Measurements from ENCODE around the gene BSG. TPM values are rescaled to one million over a fixed set of nuclear protein-coding genes. Genes with fewer than 3 reads are reported as not detected.
A peak's percentile ranks its signal among the peaks of the same experiment; 100 is the strongest.
"Not testable (repeated sequence)": the region's sequence is repeated elsewhere in the genome, so short reads cannot be mapped to it uniquely, and the experiment has no call there.

BSG gene
- total RNA-seq, 8 experiments from 2014 or later = 219 to 1,638 (median 407) TPM

DNA sequence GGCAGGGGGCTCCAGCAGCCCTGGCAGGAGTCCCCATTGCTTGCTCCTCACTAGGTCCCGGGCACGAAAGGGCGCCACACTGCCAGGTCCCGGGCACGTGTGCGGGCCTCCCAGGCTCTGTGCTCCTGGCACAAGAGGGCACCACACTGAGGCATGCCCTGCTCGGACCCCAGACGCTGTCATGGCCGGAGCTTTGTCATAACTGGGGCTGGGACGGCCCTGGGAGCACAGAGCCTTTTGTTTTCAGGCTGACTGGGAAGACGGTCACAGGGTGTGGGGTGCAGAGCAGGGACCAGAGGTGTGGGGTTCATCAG lies 7.4 kb downstream of the BSG start:
- Histone ChIP-seq H3K4me1 (replicated peaks in 1 of 2) (peaks cover 8 to 13% of the 10 kb centered on the region in 2 donors), H3K27ac (no peak overlapping the region), H3K4me3 (no peak overlapping the region)
- WGBS, 10 experiments = 100% methylated on average over 3 of the region's 11 CpGs; no CpG with 5 or more reads in 9 of the 10 experiments
- in situ Hi-C loops (cut with MboI; ENCODE audit: low pct_unique_long_range_greater_than_20kb in 2 of 9, low sequenced_read_pairs in 9 of 9, unreplicated experiment in 9 of 9) = loop anchor here in 2 of 9 experiments (25.0 kb wide), 1 partner anchor 158 kb away; no protein-coding TSS in a partner anchor
- ATAC-seq (replicated peaks in 6 of 8) = no peak

DNA sequence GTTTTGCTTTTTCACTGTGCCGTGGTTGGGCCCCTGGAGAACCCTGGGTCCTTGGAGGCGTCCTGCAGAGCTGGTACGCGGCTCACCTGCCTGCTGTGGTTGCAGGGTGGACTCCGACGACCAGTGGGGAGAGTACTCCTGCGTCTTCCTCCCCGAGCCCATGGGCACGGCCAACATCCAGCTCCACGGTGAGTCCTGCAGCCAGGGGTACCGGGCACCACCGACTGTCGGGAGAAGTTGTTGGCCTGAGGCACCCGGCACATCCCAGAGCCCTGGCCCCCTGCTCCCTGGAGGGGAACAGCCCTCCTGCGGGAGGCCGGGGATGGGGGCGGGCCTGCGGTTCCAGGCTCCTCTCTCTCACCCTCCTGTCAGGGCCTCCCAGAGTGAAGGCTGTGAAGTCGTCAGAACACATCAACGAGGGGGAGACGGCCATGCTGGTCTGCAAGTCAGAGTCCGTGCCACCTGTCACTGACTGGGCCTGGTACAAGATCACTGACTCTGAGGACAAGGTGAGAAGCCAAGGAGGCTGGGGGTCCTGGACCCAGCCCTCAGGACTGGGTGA lies 8.0 kb downstream of the BSG start:
- H3K4me3 ChIP-seq = no peak overlapping the region
- no peak for ATAC-seq (replicated peaks in 6 of 8)
- peaks cover 7 to 13% of the 10 kb centered on the region in 2 donors for H3K4me1 ChIP-seq (replicated peaks in 1 of 2)
- no peak overlapping the region for H3K27ac ChIP-seq
- in situ Hi-C loops (cut with MboI; ENCODE audit: low pct_unique_long_range_greater_than_20kb in 2 of 9, low sequenced_read_pairs in 9 of 9, unreplicated experiment in 9 of 9) = loop anchor here in 2 of 9 experiments (25.0 kb wide), 1 partner anchor 157 kb away; no protein-coding TSS in a partner anchor
- 75 to 96% (median 87%) methylated on average over 2 to 9 of the region's 22 CpGs; no CpG with 5 or more reads in 5 of the 10 experiments for WGBS, 10 experiments

DNA sequence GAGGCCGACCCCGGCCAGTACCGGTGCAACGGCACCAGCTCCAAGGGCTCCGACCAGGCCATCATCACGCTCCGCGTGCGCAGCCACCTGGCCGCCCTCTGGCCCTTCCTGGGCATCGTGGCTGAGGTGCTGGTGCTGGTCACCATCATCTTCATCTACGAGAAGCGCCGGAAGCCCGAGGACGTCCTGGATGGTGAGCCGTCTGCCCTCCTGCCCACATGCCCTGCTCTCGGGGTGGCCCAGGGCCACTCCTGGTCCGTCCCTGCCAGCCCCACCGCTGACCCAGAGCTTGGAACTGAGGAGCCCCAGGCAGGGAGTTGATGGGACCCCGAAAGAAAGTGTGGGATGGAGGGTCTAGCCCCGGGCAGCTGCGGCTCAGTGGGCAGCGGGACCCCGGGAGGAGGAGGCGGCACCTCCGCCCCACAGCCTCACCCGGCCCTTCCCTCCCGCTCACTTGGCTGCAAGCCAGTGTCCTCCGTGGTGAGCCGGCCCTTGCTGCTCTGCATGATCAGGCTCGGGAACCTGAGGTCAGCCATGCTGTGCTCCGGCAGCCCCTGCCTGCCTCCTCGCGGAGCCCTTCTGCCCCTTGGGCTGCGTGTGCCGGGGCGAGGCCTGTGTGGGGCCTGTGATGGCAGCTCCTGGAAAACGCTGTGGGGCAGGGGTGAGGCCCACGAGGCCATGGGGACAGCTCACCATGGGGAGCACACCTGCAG lies 9.2 kb downstream of the BSG start:
- Histone ChIP-seq H3K4me3 (no peak overlapping the region), H3K27ac (no peak overlapping the region), H3K4me1 (replicated peaks in 1 of 2) (peaks cover 0 to 3% of the 10 kb centered on the region in 2 donors)
- no peak for ATAC-seq (replicated peaks in 6 of 8)
- in situ Hi-C loops (cut with MboI; ENCODE audit: low pct_unique_long_range_greater_than_20kb in 2 of 9, low sequenced_read_pairs in 9 of 9, unreplicated experiment in 9 of 9) = loop anchor here in 2 of 9 experiments (25.0 kb wide), 1 partner anchor 156 kb away; no protein-coding TSS in a partner anchor
- 88 to 100% methylated on average over 2 to 8 of the region's 40 CpGs; no CpG with 5 or more reads in 8 of the 10 experiments for WGBS, 10 experiments

GRCh38 chr19:582497-583197 lies 10.3 kb downstream of the BSG start:
- in situ Hi-C loops (cut with MboI; ENCODE audit: low pct_unique_long_range_greater_than_20kb in 2 of 9, low sequenced_read_pairs in 9 of 9, unreplicated experiment in 9 of 9) = loop anchor here in 2 of 9 experiments (25.0 kb wide), 1 partner anchor 155 kb away; no protein-coding TSS in a partner anchor
- Histone ChIP-seq H3K4me3 (no peak overlapping the region), H3K4me1 (replicated peaks in 1 of 2) (peaks cover 0 to under 1% of the 10 kb centered on the region in 2 donors), H3K27ac (no peak overlapping the region)
- WGBS, 10 experiments = 7 to 100% (median 93%) methylated on average over 2 to 18 of the region's 31 CpGs; no CpG with 5 or more reads in 3 of the 10 experiments
- ATAC-seq (replicated peaks in 6 of 8) = no peak

DNA sequence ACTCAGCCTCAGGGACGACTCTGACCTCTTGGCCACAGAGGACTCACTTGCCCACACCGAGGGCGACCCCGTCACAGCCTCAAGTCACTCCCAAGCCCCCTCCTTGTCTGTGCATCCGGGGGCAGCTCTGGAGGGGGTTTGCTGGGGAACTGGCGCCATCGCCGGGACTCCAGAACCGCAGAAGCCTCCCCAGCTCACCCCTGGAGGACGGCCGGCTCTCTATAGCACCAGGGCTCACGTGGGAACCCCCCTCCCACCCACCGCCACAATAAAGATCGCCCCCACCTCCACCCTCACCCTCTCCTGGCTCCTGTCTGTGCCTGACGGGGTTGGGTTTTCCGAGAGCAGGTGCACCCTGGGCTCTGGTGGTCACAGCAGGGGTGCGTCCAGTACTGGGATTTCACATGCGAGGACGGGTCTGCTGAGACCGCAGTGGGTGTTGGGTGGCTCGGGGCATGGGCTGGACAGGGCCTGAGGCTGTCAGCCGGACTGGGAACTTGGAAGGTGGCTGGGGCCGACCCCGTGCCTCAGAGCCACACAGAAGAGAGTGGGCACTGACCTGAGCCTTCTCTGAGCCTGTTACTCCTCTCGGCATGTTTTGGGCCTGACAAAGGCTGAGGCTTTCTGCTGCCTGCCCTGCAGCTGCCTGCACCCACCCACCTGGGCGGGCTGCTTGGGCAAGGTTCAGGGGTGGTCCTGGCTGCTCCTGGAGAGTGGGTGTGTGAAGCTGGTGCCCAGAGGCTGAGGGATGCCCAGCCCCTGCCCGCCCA lies 11.0 kb downstream of the BSG start:
- no peak overlapping the region for H3K27ac ChIP-seq
- H3K4me1 ChIP-seq (replicated peaks in 1 of 2) = peaks cover 2 to 7% of the 10 kb centered on the region in 2 donors
- in situ Hi-C loops (cut with MboI; ENCODE audit: low pct_unique_long_range_greater_than_20kb in 2 of 9, low sequenced_read_pairs in 9 of 9, unreplicated experiment in 9 of 9) = loop anchor here in 2 of 9 experiments (25.0 kb wide), 1 partner anchor 154 kb away; no protein-coding TSS in a partner anchor
- 40 to 80% methylated on average over 1 of the region's 27 CpGs; no CpG with 5 or more reads in 8 of the 10 experiments for WGBS, 10 experiments
- H3K4me3 ChIP-seq = no peak overlapping the region
- ATAC-seq (replicated peaks in 6 of 8) = no peak

GRCh38 chr19:583968-584239 lies 11.5 kb downstream of the BSG start:
- in situ Hi-C loops (cut with MboI; ENCODE audit: low pct_unique_long_range_greater_than_20kb in 2 of 9, low sequenced_read_pairs in 9 of 9, unreplicated experiment in 9 of 9) = loop anchor here in 2 of 9 experiments (25.0 kb wide), 1 partner anchor 153 kb away; no protein-coding TSS in a partner anchor
- 93 to 100% methylated on average over 1 to 3 of the region's 5 CpGs; no CpG with 5 or more reads in 8 of the 10 experiments for WGBS, 10 experiments
- no peak overlapping the region for H3K4me3 ChIP-seq
- H3K4me1 ChIP-seq (replicated peaks in 1 of 2) = peaks cover 3 to 12% of the 10 kb centered on the region in 2 donors
- H3K27ac ChIP-seq = no peak overlapping the region
- no peak for ATAC-seq (replicated peaks in 6 of 8)

DNA sequence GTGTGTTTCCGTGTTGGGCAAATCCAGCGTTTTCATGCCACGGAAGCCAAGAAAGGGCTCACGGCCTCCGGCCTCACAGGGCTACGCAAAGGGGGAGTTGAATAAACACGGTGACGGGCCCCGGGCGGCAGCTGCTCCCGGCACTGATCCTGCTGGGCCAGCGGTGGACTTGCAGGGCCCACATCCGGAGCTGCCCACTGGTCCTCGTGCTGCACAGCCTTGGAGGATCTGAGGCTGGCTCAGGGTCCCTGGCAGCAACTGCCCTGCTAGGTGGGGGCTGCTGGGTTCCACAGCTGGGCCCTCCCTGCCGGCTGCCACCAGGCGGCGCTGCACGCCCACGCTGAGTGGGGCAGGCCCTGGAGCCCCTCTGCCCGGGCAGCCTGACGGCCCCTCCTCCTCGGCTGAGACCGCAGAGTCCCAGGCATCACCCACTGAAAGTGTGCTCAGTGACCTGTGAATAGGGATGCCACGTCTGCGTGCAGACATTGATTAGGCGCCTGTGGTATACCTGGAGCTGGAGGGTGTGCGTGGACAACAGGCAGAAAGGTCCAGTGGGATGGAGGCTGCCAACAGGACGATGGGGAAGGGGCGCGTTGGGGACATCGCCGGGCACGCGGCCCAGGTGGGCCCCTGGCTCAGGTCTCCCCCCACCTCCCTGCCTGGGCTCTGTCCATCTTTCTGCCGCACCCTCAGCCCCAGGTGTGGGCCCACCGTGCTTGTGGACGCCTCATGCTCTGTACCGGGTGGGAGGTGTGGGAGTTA lies 12.0 kb downstream of the BSG start:
- Histone ChIP-seq H3K27ac (no peak overlapping the region), H3K4me1 (replicated peaks in 1 of 2) (peaks cover 6 to 16% of the 10 kb centered on the region in 2 donors), H3K4me3 (no peak overlapping the region)
- in situ Hi-C loops (cut with MboI; ENCODE audit: low pct_unique_long_range_greater_than_20kb in 2 of 9, low sequenced_read_pairs in 9 of 9, unreplicated experiment in 9 of 9) = loop anchor here in 2 of 9 experiments (25.0 kb wide), 1 partner anchor 153 kb away; no protein-coding TSS in a partner anchor
- ATAC-seq (replicated peaks in 6 of 8) = peak; percentile 28 to 73 (median 62)
- WGBS, 10 experiments = 0 to 100% (median 47%) methylated on average over 2 to 12 of the region's 38 CpGs; no CpG with 5 or more reads in 5 of the 10 experiments

GRCh38 chr19:585146-585545 lies 12.8 kb downstream of the BSG start:
- not testable (repeated sequence) for H3K4me3 ChIP-seq; ATAC-seq (replicated peaks in 6 of 8); H3K27ac ChIP-seq
- in situ Hi-C loops (cut with MboI; ENCODE audit: low pct_unique_long_range_greater_than_20kb in 2 of 9, low sequenced_read_pairs in 9 of 9, unreplicated experiment in 9 of 9) = loop anchor here in 2 of 9 experiments (25.0 kb wide), 1 partner anchor 152 kb away; no protein-coding TSS in a partner anchor
- WGBS, 10 experiments = 60 to 100% (median 100%) methylated on average over 1 to 2 of the region's 34 CpGs; no CpG with 5 or more reads in 7 of the 10 experiments
- H3K4me1 ChIP-seq (replicated peaks in 1 of 2) = peaks cover 7 to 17% of the 10 kb centered on the region in 2 donors

GRCh38 chr19:585551-586110 lies 13.2 kb downstream of the BSG start:
- WGBS, 10 experiments = 33% methylated on average over 1 of the region's 10 CpGs; no CpG with 5 or more reads in 9 of the 10 experiments
- Histone ChIP-seq H3K4me3 (no peak overlapping the region), H3K4me1 (replicated peaks in 1 of 2) (peaks cover 7 to 22% of the 10 kb centered on the region in 2 donors), H3K27ac (no peak overlapping the region)
- ATAC-seq (replicated peaks in 6 of 8) = no peak
- in situ Hi-C loops (cut with MboI; ENCODE audit: low pct_unique_long_range_greater_than_20kb in 2 of 9, low sequenced_read_pairs in 9 of 9, unreplicated experiment in 9 of 9) = loop anchor here in 2 of 9 experiments (25.0 kb wide), 1 partner anchor 152 kb away; no protein-coding TSS in a partner anchor

DNA sequence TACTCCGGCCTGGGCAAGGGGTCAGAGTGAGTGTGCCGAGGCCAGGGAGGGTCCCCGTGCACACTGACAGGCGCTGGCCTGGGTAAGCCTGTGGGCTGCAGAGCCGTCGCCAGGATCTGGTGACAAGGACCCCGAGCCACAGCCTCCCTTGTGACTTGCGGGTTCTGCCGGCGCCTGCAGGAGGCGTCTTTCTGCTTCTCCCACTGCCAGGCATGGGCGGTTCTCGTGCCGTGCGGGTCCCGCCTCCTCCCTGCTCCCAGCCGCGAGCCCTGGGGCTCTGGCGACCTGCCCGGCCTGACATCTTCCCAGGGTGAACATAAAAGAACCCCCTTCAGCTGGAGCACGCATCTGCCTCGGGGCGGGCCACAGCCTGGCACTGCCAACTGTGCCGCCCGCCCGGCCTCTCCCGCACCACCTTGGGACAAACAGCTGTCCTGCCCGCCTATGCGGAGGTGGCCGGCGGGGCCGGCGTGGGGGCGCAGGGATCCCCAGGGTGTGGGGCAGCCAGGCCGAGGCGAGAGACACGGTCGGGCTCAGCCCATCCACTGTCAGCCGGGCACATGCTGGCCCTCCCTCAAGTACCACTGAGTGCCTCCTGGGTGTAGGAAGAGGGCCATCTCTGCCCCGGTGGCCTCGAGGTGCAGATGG lies 15.8 kb downstream of the BSG start:
- in situ Hi-C loops (cut with MboI; ENCODE audit: low pct_unique_long_range_greater_than_20kb in 2 of 9, low sequenced_read_pairs in 9 of 9, unreplicated experiment in 9 of 9) = loop anchor here in 2 of 9 experiments (25.0 kb wide), 1 partner anchor 149 kb away; no protein-coding TSS in a partner anchor
- 4 to 20% (median 20%) methylated on average over 2 to 8 of the region's 41 CpGs; no CpG with 5 or more reads in 7 of the 10 experiments for WGBS, 10 experiments

More for the DNA sequence above, 15.8 kb downstream of the BSG start:
- peak overlapping the region in 1 of 5 donors; percentile 2 for H3K4me3 ChIP-seq
- ATAC-seq (replicated peaks in 6 of 8) = peak; percentile 54 to 67 (median 58)
- H3K27ac ChIP-seq = no peak overlapping the region
- peaks cover 16 to 32% of the 10 kb centered on the region in 2 donors for H3K4me1 ChIP-seq (replicated peaks in 1 of 2)

Measured in motor neuron (in vitro differentiated cells).